ENCODE results near the gene SMCO2. TPM values are rescaled to one million over a fixed set of nuclear protein-coding genes. Genes with fewer than 3 reads are reported as not detected.
"Not testable (repeated sequence)": the region's sequence is repeated elsewhere in the genome, so short reads cannot be mapped to it uniquely, and the experiment has no call there.

Gene SMCO2
- polyA plus RNA-seq, 1 donor, result not detected

DNA sequence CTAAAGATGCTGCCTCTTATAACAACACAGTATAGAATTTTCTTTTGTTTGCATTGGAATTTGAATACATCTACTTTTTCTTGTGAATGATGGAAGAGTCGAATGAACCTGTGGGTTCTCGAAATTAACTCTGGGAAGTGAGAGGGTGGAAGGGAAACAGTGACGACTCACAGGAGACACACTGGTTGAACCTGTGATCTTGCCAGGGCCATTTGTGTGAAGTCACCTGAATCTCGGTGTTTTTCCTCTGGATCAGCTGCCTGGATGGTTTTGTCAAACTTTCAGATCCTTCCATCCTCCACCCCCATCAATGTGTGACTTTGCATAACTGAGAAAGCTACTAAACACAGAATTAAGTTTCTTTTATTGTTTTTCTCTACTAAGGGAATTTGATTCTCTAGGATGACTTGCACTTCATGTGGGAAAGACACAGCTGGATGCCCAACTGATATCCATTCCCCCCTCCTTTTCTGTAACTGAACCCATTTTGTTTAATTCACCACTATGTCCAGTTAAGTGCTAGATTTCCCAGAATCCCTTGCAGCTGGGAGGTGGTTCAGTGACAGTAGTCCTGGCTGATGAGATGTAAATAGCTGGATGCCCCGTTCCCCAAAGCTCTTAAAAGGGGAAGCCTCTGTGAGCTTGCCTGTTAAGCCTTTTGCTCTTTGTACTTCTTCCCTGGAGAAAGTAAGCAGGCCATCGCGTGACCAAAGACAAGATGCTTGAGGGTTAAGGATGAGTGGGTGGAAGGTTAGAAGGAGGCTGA is 83.8 kb downstream of the SMCO2 start:
- DNase-seq, result no peak

DNA sequence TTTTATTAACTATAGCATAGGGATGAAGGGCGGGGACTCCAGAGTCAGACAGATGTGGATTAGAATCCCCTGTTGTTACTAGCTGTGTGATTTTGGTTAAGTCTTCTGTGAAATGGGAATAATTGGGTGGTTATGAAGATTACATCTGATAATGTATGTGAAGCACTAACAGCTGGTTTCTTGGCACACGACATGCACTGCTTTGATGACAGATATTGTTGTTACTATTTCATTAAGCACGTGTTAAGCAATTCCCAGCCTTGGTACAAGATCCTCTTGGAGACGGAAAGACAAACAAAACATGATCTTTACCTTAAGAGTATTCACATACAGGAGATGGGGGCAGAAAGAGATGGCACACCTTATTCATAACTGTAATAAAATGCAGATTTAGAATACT is 85.4 kb downstream of the SMCO2 start:
- DNase-seq, result no peak

DNA sequence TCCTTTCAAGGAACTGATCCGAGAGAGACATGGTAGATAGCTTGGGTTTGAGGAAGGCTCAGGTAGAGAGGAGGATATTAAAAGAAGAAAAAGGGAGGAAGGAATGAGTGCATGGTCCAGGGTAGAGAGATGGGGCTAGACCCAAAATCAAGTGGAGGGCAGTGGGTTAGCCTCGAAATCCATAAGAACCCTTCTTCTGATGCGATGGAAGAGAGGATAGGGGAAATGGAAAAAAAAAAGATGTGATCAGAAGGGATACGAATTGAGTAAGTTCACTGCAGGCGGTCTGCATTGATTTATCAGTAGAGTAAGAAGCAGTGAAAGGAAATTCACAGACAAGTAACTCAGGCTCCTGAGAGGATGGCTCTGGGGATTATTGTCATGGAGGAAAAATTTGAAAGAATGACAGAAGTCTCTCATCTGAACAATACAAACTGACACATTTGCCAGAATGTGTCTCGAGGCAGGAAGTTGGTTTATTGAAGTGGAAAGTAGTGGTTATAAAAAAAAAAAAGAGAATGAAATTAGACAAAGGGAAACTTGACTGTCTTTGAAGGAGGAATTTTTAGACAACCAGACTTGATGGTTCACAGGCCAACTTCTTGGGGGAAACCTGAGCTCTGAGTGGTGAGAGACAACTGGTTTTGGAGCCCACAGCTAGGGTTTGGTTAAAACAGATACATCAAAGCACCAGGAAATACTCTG is 87.7 kb downstream of the SMCO2 start:
- DNase-seq, result no peak

DNA sequence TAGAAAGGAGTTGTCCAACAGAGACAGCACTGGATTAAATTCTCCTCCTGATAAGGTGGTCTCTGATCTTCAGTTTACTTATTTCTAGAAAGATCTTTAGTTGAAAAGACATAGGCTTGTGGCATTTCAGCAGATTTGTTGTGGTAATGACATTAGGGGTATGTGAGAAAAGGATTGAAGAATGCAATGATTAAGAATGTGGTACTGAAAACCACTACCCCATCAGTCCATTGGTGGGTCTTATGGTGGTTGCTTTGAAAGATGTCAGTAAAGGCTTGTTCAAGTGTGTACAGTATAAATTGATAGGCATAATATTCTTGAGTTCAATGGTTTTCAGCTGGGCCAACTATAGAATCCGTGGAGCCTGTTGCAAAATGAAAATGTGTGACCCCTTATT is 88.2 kb downstream of the SMCO2 start:
- no peak for DNase-seq

DNA sequence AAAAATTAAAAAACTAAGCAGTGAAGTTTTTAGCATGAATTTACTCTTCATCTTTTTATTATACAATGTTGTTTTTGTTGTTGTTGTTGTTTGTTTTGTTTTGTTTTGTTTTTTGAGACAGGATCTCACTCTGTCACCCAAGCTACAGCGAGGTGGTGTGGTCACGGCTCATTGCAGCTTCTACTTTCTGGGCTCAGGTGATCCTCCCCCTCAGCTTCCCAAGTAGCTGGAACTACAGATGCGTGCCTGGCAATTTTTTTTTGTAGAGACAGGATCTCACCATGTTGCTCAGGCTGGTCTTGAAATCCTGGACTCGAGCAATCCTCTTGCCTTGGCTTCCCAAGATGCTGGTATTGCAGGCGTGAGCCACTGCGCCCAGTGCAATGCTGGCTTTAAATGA is 88.8 kb downstream of the SMCO2 start:
- DNase-seq, result no peak

DNA sequence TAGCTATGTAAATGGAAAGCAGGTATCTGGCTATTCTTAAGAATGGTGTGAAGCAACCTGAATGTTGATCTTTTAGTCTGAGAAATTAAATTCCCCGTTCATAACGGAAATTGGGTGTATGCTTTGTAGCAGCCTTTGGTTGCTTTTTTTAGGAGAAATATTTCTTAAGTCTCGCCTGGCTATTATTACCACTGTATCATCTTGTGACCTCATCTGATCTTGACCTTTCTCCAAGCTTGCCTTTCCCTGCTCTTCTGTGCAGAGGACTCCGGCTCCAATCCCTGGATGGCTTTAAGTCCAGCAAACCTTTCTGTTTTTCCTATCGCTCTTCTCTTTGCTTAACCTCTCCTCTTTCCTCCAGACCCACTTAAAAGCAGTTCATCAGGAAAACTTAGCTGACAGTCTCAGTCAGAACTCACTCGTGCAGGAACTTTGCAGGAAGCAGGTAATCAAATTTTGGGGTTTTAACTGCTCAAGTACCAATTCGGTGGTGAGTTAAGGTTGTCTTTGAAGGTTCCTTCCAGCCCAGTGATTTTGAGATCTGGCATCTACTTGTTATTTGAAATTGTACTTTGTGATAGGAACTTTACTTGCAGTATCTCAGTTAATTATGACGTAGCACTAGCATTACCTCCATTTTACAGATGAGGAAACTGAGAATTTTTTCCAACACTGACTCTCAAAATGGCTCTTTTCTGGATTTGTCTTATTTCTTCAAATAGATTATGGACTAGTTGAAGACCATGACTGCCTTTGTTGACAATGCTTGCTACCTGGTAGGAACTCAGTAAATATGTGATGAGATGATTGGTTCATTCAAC is 91.5 kb downstream of the SMCO2 start:
- no peak for DNase-seq

DNA sequence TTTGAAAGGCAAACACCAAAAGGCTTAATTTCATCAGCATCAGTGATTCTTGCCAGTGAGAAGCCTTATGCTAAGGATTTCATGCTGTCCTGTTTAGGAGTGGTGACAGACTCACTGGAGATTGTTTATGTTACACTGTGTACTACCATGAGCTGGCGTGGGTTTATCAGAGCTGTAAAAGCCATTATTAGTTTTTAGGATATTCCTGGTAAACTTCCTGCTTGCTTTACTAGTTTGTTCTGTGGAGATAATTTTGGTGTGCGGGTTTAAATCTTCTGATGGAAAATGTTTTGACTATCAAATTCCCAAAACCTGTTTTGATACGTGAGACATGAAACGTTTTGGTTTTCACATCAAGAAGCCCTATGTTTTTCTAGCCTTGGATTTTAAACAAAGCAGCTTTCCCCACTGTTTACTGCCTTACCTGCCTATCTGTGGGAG is 92.7 kb downstream of the SMCO2 start:
- DNase-seq, result no peak

DNA sequence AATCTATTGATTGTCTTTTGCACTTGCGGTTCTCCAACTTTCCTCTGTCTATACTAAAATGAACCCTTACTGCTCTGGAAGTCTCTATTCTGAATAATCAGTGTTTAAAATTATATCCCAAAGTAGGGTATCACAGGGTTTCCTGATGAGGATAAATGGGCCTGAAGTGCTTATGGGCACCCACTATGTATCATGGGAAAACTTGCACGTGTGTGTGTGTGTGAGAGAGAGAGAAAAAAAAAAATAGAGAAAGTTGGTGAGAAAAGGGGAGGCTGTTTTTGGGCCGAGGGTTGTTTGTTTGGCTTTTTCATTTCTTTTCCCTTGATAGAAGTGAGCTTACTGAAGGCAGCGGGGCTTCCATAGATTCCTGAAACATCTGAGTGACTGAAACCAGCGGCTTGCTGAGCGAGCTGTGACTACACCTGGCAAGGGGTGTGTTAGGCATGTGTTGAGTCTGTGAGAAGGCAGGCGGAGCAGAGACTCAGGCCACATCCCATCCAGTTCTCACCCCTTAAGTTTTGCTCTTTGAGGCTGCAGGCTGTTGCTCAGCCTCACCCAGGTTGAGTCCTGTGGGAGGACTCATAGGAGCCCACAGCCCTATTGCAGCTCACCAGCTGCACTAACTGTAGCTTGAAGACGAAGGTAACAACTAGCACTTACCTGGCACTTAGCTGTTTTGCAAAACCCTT is 94.6 kb downstream of the SMCO2 start:
- no peak for DNase-seq

DNA sequence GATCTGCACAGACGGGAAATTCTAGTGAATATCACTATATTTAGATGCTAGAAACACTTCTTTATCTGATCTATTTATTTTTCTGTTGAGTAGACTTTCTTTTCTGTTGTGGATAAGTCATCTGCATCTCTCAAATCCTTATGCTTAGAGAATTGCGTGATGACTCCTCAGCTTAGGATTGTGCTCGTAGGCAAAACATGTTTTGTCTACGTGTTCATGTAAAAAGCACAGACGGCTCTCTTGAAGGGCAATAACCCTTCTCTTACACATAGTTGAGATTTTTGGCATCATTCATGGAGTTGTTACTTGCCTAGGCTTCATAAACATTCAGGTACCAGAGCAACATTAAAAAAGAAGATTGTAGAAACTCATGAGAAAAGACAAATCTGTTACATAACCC is 96.1 kb downstream of the SMCO2 start:
- no peak for DNase-seq

DNA sequence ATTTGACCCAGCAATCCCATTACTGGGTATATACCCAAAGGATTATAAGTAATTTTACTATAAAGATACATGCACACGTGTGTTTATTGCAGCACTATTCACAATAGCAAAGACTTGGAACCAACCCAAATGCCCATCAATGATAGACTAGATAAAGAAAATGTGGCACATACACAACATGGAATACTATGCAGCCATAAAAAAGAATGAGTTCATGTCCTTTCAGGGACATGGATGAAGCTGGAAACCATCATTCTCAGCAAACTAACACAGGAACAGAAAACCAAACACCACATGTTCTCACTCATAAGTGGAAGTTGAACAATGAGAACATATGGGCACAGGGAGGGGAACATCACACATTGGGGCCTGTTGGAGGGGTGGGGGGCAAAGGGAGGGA is 98.3 kb downstream of the SMCO2 start:
- not testable (repeated sequence) for DNase-seq

DNA sequence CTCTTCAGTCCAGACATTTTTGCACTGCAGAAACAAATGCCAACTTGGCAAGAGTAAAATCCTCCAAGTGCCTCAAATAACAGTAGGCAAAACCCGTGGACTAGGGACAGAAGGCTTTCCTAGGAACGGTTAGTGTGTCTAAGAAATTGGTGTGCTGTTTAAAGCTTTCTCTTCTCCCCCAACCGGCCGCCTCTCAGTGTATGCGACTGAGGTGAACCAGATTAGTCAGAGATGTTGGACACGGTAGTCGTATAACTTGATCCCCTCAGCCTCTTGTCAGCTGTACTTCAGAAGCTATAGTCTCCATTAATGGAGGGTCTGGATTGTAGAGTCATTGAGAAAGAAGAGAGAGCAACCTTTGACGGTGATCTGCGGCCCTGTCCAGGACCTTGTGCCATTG is 99.1 kb downstream of the SMCO2 start:
- no peak for DNase-seq

DNA sequence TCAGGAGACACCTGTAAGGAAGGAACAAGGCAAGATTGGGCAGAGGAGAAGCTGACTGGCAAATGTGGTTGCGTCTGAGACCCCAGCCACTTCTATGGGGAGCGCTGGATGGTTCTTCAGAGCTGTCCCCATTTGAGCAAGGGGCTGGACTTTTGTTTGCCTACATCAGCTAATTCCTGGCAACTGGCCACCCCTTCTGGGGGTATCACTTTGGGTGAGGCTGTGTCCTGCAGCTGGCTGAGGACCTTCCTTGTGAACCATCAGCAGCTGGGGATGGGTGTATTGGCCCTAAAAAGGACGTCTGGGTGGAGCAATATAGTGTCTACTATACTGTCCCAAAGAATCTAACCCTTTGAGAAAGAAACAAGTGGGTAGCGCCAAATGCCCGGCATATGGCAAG is 101.1 kb downstream of the SMCO2 start:
- DNase-seq, result no peak

DNA sequence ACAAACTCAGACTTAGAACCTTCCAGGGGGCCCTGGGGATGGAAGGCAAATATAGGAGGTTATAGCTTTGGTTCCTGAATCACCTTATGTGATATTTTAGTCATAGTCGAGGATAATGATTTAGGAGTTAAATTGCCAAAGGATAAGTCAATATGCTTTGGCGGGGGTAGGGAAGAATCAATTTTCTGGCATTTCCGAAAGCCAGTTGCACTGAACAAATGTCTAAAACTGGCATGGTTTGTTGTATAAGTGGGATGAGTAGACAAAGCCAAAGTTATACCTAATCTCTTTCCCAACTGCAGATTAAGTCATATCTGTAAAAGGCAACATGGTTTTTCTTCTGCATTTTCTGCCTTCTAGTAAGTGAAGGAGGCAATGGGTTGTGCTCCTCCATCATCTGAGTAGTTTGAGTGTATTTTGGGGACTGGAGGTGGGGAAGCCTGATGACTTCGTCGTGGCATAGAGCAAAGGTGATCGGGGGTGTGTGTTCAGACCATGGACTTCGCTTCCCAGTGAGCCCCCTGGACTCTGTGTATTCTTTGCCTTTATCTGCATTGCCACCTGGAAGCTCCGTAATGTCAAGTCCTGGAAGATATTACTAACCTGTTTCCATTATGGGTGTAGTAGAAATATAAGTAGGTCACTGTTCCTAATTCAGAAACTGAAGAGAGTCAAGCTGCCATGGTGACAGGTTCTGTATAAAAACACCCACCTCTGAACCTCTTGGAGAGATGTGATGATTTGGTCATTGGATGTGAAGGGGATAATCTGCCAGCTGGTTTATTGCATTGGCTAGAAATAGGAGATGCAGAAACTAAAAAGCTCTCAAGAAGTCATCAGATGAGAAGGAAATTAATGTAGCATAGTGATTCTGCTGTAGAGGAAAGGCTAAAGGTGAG is 102.0 kb downstream of the SMCO2 start:
- no peak for DNase-seq

DNA sequence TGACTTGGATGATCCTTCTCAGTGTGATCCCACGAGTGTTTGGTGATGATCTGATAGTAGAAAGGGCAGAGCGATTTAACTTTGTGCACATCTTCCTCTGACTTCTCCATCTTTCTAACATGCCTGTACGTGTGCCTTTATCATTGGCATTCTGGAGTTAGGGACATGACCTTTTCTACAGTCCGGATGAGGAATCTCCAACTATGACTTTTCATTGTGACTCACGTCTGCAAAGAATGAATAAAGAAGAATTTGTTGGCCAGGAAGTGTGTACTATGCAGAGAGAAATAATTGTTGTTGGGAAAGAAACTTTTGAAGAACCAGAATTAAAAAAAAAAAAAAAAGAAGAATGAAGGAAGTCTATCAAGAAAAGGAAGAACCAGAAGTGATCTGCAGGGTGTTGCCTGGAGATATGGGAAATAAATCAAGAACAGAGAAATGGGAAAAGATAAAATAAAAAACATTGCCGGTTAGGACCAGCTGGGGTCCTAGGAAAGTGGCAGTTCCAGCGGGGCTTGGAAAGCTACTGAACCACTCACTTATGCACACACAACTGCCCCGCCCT is 102.8 kb downstream of the SMCO2 start:
- no peak for DNase-seq

DNA sequence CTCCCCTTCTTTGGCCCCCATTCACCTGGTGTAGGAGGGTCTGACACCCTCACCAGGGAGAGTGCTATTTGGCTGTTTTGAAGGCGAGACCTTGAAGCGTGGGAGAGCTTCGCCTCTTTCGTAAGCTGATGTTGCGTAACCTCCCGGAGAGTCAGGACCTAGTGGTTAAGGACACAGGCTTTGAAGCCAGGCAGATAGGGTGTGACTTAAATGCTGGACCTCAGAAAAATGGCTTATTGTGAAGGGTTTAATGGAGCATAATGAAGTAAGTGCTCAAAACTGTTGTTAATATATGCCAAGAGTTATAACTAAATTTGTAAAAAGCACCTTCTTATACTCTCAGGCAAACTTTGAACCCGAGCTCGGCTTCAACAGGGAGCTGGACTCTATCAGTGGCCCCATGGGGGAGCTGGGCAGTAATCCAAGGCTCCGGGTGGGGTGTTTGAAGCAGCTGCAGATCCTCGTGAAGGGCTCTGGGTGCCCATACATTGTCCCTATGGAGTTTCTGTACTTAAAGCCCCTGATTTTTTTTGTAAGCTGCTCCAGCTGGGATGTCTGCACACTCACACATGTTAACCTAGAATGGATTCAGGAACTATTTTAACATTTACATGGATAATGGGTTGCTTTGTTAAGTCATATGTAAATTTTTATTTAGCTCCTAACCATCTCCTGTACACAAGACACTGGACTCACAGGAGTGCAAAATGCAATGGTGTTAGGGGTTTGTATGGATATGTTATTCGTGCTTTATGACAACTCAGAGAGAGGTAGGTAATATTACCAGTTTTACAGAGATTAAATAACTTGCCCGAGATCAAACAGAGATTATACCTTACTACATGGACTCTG is 103.5 kb downstream of the SMCO2 start:
- peak; percentile 54 for DNase-seq

DNA sequence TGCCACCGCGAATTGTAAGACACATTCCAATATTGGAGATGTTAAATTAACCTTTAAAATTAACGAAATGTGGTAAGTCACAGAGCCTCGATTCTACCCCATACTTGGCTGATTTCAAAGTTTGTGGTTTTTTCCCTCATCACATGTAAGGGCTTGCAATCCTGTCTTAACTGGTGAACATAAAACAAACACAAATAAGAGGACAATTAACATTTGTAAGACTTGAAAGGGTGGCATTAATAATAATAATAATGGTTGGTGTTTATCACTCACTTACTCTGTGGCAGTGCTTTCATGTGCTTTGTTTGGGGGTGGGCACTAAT is 104.1 kb downstream of the SMCO2 start:
- no peak for DNase-seq

DNA sequence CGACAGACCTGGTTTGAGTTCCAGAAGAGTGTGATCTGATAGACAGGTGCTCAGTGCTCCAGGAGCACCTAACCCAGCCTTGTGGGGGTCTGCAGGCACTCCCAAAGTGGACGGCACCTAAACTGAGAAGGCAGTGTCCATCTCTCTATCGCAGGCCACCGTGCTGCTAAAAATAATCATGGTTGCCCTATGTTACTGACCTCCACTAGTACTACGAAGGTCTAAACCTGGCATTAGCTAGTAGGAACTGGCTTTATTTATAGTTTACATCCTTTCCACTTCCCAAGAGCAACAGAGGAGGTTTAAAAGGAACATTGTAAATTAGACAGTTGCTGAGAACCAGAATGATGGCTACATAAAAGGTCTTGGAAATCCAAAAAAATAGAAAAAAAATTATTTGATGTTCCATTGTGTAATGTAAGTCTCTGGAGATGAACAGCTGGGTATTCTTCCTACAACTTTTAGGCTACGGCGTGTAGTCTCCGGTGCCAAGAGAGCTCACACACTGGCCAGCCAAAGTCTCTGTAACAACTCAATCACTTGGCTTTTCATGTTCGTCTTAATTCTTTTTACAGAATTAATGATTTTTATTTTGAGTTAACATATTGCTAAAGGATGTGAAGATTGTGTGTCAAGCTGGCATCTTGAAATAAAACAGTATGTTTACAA is 104.8 kb downstream of the SMCO2 start:
- no peak for DNase-seq
